ENCODE results near the gene HOXD3.

The HOXD3 gene

DNA sequence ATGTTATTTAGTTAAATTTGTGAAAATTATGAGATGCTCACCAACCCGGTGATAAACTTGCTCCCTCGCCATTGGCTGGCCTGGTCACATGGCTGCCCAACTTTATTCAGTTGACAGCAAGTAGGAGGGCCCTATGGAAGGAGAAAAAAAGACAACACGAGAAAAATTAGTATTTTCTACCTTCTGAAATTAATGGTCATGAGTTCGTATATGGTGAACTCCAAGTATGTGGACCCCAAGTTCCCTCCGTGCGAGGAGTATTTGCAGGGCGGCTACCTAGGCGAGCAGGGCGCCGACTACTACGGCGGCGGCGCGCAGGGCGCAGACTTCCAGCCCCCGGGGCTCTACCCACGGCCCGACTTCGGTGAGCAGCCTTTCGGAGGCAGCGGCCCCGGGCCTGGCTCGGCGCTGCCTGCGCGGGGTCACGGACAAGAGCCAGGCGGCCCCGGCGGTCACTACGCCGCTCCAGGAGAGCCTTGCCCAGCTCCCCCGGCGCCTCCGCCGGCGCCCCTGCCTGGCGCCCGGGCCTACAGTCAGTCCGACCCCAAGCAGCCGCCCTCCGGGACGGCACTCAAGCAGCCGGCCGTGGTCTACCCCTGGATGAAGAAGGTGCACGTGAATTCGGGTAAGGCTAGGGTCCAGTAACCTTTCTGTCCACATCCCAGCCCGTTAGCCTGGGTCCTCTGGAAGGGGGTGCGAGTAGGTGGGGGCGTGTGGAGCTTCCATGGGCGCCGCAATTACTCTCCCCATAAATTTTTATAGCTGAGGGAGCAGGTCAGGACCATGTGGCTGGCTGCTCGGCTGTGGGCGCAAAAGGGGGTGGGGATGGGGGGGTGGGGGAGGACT is 5.4 kb upstream of the HOXD3 start, which contains the start of gene HOXD4:
HOXD4 (plus strand) TSS at position 109 of the 846 bp plus-strand sequence; CDS start at position 193, 84 bp downstream.
- no peak for DNase-seq

DNA sequence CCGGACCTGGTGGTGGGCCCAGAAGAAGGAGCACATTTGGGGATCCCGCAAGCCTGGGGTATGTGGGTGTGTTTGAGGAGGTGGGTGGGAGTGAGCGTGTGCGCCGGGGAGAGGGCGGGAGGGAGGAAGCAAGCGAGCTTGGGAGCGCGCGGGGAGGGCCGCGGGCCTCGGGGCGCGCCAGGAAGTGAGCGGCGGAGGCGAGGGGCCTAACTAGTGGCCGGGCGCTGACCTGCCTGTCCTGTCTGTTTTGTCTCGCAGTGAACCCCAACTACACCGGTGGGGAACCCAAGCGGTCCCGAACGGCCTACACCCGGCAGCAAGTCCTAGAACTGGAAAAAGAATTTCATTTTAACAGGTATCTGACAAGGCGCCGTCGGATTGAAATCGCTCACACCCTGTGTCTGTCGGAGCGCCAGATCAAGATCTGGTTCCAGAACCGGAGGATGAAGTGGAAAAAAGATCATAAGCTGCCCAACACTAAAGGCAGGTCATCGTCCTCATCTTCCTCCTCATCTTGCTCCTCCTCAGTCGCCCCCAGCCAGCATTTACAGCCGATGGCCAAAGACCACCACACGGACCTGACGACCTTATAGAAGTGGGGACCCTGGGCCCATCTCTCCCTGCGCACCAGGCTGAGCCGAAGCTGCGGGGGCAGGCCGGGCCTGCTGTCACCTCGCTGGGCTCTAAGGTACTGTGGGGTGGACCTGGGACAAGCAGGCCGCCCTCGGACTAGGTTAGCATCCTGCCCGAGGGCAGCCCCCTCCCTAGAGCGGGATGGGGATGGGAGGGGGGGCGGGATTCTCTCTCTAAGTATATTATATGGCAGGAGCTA is 4.5 kb upstream of the HOXD3 start:
- no peak for DNase-seq

- DNase-seq: no peak
Measured at GRCh38 chr2:176154576-176155252, 2.4 kb upstream of the HOXD3 start.

- DNase-seq: no peak
Measured at GRCh38 chr2:176155356-176156044, 1.6 kb upstream of the HOXD3 start.

DNA sequence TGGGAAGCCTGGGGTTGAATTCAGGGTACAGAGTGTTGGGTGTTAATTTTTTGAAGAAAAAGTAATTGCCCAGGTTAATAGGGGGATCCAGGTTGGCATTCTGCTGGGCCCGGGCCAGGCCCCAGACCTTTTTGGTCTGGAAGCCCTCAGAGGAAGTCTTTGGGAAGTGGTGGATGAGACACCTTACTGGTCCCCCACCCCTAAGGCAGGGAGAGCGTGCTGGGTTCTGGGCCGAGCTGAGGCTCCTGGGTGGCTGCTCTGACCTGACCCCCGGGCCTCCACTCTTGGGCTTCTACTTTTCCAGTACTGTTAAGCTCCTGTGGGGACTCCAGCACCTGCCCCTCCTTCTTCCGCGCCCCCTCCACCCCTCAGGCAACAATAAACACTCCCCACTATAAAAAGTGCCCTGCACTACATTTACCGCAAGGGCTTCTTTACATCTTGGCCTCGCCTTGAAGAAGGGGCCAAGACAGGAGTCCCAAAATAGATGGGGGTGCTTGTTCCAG is 753 bp upstream of the HOXD3 start:
- DNase-seq: no peak

DNA sequence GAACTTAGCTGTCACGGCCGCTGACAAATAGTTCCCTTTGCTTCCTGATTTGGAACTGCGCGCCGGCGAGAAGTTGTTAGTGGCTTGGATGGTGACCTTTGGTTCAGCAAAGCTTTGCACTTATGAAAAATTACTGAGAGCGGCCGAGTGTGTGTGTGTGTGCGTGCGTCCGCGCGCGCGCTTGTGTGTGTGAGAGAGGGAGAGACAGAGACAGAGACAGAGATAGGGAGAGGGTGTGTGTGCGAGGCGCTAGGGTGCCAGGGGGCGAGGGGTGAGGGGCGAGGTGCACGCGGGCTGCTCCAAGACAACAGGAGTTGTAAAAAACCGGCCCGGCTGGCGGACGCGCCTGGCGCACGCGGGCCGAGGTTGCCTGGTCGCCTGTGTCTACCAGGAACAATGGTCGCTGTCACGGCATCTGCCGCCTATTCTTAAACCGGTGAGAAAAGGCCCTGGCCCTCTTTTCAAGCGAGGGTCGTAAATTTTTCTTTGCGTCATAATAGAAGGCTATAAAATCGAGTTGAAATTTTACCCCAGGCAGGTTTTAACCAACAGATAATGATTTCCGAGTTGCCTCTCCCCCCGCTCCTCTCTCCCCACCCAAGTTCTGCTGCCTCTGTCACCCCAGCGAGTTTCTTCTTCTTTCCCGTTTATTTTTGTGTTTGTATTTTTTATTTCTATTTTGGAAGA is 535 bp downstream of the HOXD3 start:
- DNase-seq: no peak

DNA sequence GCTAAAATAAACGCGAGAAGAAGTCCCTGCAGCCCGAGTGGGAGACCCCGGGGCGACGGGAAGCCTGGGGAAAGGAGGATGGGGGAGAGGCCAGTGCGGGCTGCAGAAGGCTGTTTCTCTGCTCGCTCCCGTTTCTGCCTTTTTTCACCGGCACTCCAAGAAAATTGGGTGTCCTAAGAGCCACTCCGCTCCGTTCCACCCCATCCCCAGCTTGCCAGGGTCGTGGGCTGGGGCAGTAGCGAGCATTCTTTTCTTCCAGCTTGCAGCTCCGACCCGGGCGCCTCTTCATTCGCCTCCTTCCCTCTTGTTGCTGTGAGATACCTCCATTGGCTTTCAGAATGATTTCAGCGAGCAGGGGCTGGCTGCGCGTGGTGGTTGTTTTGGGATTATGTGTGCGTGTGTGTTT is 1.1 kb downstream of the HOXD3 start:
- no peak for DNase-seq

DNA sequence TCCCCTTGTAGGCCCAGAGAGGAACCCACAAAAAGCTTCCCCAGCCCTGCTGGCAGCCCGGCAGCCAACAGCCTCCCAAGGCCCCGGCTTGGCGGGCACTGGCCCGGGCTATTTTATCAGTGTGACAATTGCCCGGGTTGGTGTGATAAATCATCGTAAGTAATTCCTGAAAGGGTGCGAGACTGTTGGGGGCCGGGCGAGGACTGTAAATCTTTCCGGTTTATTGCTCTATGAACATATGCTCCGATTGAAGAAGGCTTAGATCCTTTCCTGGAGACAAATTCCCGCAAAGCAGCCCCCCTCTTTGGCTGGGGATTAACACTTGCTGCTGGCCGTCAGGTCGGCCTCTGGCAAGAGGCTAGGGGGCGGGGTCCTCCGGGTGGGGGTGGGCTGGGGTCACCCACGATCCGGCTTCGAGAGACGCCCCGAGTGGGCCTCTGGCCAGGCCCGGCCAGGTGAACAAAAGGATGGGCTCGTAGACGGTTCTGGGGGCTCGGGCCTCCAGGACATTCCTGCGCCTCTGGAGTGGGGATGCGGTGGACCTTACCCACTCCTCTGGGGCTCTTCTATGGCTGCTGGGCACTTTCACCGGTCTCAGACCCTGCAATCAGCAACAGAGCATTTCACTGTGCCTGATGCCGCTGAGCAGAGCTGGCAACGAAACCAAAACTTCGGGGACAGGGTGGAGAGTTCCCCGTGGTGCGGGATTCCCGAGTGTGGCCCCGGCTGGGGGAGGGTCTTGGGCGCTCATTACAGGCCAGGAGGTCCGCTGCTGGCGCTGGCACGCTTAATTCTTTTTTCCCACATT is 2.0 kb downstream of the HOXD3 start:
- peak; percentile 77 for DNase-seq

GRCh38 chr2:176159663-176160250 is 2.6 kb downstream of the HOXD3 start:
- no peak for DNase-seq

DNA sequence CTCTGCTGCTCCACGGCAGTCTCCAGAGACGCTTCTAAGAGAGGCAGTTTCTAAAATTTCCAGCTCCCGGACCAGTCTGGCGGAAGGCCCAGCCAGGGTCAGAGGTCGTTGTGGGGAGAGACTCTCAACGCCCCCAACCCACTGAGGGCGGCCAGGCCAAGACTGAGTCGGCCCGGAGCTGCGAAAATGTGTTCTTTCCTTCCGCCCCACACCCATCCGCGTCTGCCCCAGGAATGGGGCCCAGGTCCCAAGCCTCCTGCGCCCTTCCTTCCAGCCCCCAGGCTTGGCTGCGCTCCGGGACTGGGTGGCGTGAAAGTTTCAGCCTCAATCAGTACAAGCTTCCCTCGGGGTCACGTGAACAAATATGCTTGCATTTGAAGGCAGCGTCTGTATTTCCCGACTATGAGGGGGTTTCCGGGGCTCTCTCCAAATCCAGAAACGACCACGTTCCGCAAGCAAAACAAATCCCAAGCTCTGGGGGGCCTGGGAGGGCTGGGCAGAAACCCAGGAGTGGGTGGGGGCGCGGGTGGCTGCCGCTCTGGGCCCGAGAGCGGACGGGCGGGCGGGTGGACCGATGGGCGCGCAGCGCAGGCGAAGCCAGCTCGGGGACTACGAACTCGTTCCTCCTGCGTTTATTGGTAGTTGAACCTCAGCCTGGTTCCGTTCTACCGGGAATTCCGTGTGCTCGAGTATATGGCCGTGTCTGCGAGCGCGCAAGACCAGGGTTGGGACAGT is 3.3 kb downstream of the HOXD3 start:
- no peak for DNase-seq

GRCh38 chr2:176160986-176161824 is 4.1 kb downstream of the HOXD3 start:
- DNase-seq: no peak

- DNase-seq: peak; percentile 91
Measured at GRCh38 chr2:176161825-176162626, 4.9 kb downstream of the HOXD3 start.

- DNase-seq: no peak
Measured at GRCh38 chr2:176162911-176163671, 6.0 kb downstream of the HOXD3 start.

DNA sequence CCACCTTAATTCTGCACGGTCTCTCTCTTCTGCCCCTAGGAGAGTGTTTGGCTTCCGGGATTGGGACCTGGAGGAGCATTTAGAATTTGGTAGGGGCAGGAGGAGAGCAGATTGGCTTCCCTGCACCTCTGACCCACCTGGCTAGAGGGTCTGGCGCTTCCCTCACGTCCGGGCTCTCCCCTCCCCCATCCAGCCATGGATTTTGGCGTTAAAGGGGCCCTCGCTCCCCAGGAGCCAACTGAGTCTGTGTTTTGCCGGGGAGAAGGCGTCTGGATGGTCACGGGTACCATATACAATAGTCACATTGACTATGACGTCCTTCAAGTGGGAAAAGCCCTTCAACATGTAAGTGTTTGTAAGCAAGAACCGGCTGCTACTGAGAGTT is 6.6 kb downstream of the HOXD3 start:
- no peak for DNase-seq

DNA sequence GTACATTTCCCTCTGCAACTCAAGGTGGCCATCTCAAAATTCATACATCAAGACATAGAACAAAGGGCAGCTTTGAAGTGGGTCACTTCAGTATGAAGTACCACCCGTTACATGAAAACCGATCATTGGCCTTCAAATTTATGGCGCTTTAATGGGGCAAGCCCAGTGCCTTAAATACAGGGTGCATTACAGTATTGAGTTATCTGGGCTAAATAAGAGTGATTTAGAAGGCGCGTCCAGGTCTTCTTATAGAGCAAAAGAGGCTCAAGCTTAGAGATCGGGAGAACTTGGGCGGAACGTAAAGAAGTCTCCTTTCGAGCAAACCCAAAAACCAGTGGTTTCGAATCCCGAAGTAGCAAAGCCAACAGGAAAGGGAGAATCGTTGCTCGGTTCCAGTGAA is 7.1 kb downstream of the HOXD3 start:
- DNase-seq: no peak

DNA sequence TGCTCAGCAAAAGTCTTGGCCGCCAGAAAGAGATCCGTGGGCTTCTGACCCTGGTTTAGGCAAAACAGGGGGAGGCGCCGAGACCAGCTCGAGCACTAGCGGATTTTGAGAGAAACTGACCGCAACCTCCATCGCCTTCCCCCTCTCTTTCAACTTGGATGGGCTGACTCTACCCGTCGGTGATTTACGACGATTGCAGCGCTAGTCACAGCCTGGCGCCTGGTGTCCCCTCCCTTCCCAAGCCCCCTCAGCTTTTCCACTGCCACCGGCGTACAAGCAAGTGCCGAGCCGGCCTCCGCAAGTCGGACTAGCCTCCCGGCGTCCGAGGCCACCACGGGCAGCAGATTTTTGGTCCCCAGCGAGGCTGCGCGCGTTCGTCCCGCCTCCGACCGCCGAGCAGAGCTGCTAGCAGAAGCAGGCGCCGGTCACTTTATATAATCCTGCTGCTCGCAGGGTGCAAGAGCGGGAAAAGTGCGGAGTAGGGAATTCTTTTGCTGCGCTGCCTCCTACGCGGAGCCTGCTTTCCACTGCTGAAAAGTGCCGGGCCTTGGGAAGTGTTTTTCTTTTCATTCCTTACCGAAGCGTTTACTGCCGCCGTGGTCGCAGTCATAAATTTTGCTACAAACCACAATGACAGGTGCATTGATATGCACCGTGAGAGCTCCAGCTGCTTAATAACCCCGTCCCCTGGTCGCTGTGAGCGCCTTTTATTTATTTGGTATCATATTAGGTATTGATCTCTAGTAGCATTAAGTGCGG is 7.7 kb downstream of the HOXD3 start:
- no peak for DNase-seq

All from fibroblast of upper back skin (primary cell).